ENCODE data around the gene TMEM52B.
A peak's percentile ranks its signal among the peaks of the same experiment; 100 is the strongest.

TMEM52B gene

DNA sequence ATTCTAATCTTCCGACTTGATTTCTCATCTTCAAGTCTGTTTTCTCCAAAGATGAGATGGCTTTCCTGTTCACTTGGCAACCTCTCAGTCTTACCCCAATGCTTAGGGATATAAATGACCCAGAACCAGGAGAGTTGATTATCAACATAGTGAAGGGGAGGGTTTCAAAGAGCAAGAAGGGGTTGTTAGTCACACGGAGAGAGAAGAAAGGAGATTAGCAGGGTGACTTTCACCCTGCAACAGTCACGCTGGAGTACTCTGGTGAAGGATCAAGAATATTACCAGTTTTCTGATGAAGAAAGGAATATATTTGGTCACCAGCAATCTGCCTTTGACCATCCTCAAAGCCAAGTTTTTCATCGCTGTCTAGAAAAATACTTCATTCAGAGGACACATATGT, at the start of gene TMEM52B:
TMEM52B (plus strand) TSS at position 212 of the 400 bp plus-strand sequence. CDS start 543 bp downstream, outside the sequence.
- DNase-seq (ENCODE audit: low read depth), result no peak

DNA sequence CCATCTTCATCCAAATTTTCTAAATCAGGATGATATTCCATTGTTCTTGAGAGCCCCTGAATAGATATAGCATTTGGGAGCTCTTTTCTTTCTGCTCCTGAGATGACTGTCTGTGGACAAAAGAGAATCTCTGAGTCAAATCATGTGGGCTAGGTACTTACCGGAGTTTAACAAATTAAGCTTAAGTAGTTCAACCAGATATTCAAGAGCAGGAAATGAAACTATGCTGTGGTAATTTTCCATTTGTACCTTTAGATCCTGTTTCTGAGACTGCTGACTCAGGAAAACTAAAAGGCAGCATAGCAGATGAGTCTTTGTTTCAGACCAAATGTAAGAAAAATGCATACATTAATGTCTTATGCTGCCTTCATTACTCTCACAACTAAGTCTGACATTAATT, 48.8 kb upstream of the TMEM52B start, which contains the start of gene CLEC7A:
CLEC7A (minus strand) TSS at position 158 of the 400 bp plus-strand sequence; CDS start at position 41, 117 bp downstream.
- DNase-seq (ENCODE audit: low read depth), result no peak

DNA sequence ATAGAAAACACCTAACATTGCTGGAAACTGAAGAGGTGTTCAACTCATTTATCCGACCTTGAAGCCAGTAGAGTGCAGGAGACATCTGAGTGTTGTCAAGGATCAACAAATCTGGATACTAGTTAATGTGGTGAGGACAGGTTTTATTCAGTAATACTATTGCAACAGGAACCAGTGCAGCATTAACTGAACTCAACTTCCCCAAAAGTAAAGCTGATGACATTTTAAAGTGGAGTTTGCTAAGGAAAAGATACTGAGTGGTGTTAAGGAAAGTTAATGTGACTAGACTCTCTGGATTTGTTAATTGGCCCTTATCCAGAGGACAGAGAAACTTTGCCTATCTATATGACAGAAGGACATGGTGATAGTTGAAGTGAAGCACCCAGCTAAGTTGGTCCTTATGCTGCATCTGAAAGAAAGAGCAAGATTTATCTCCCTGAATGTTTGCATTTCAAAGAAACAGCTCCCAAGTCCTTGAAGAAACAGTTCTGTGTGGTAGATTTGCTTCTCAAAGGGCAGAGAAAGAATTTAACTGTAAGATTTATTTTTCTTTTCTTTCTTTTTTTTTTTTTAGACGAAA, 47.6 kb upstream of the TMEM52B start:
- no peak for DNase-seq (ENCODE audit: low read depth)

DNA sequence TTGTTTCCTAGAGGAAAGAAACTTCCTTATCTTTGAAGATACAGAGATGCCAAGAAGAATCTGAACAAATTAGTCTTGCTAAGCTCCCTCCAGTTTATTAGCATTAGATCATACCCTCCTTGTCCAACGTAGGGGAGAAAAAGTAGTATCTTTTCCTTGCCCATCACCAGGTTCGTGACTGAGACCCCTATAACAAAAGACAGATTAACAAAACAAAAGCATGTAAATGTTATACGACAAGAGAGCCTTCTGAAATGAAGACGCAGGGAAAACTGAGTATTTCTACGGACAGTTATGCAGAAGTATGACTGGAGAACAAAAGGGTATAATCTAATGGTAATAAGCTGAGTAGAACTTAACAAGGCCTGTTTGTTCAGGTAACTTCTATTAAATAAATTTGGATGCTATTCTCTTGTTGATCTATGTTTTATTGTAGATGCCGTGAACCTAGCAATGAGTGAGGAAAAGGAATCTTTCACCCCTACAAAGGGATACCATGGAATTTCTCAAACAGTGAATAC, 45.9 kb upstream of the TMEM52B start:
- DNase-seq (ENCODE audit: low read depth), result no peak

DNA sequence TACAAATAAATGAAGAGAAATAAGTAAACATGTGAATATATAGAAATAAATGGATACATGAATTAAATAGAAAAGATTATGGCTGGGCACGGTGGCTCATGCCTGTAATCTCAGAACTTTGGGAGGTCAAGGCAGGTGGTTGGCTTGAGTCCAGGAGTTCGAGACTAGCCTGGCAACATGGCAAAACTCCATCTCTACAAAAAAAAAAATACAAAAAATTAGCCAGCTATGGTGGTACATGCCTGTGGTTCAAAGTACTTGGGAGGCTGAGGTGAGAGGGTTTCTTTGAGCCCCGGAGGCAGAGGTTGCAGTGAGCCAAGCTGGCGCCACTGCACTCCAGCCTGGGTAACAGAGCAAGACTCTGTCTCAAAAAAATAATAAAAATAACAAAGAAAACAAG, 43.7 kb upstream of the TMEM52B start:
- no peak for DNase-seq (ENCODE audit: low read depth)

DNA sequence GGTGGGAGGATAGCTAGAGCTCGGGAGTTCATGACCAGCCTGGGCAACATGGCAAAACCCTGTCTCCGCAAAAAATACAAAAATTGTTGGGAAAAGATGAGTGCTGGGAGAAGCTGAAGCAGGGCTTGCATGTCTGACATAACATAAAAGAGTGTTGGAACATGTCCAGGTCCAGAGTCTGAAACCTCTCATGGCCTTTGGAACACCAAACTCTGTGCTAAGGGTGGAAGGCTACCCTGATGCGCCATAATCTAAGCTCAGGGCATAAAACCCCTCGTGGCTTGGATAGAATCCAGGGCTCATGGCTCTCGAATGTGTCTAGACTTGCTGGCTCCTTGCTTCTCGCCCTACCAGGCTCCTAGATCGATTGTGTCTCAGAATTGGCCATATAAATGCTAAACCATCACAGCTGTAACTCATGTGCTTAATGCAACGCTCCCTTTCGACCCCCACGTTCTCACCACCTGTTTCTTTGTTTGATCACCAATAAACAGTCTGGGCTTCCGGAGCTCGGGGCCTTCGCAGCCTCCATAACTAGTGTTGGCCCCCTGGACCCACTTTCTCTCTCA, 42.1 kb upstream of the TMEM52B start:
- DNase-seq (ENCODE audit: low read depth), result no peak

DNA sequence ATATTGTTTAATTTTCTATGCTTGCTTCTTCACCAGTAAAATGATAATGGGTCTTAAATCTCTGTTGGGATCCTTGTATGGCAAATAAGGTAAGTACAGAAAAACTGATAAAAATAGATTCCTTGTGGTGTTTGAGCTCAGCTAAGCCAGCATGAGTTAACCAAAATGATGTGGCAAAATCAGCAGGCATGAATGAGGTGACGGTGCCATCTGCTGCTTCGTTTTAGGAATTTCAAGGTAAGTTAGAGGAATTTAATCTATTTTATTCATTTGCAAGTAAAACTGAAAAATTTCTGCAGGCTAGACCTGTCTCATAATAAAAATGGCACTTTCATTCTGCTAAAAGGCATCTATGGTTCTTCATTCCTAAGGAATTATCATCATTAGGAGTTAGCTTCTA, 38.8 kb upstream of the TMEM52B start:
- DNase-seq (ENCODE audit: low read depth), result peak; percentile 40

DNA sequence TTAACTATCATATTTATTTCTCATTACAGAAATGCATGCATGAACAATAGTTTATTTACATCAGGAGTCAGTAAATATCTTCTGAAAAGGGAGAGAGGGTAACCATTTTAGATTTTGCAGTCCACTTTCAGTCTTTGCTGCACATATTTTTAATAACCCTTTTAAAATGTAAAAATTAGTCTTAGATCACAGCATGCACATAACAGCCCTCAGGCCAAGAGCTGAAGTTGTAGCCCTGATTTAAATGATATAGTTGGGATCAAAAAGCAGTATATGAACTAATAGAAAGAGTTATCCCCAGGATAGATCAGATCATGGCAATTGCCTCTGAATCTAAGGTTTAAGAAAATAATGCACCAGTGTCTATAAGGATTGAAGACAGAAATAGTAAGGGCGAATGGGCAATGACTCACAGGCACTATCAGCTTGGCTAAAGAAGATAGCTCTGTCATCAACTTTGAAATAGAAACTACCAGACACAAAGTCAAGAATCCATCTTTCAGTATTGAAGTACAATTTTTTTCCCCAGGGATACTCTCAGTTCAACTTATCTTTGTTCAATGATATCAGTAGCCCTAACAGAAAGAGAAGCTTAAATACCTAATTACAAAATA, 35.7 kb upstream of the TMEM52B start:
- DNase-seq (ENCODE audit: low read depth), result no peak

DNA sequence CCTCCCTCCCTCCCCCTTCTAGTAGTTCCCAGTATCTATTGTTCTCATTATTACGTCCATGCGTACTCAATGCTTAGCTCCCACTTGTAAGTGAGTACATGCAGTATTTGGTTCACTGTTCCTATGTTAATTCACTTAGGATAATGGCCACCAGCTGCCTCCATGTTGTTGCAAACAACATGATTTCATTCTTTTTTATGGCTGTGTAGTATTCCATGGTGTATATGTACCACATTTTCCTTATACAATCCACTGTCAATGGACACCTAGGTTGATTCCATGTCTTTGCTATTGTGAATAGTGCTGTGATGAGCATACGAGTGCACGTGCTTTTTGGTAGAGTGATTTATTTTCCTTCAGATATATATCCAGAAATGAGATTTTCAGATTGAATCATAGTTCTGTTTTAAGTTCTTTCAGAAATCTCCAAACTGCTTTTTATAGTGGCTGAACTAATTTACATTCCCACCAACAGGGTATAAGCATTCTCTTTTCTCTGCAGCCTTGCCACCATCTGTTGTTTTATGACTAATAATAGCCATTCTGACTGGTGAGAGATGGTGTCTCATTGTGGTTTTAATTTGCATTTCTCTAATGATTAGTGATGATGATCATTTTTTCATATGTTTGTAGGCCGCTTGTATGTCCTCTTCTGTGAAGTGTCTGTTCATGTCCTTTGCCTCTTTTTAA, 31.0 kb upstream of the TMEM52B start:
- DNase-seq (ENCODE audit: low read depth), result no peak

DNA sequence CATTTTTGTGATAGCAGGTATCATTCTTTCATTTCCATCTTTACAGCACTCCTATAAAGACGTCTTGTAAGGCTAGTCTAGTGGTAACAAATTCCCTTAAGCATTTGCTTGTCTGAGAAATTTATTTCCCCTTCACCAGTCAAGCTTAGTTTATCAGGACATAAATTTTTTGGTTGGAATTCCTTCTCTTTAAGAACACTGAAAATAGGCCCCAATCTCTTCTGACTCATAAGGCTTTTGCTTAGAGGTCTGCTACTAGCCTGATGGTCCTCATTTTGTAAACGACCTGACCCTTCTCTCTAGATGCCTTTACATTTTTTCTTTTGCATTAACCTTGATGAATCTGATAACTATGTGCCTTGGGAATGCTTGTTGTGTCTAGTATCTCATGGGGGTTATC, 27.2 kb upstream of the TMEM52B start:
- DNase-seq (ENCODE audit: low read depth), result no peak

DNA sequence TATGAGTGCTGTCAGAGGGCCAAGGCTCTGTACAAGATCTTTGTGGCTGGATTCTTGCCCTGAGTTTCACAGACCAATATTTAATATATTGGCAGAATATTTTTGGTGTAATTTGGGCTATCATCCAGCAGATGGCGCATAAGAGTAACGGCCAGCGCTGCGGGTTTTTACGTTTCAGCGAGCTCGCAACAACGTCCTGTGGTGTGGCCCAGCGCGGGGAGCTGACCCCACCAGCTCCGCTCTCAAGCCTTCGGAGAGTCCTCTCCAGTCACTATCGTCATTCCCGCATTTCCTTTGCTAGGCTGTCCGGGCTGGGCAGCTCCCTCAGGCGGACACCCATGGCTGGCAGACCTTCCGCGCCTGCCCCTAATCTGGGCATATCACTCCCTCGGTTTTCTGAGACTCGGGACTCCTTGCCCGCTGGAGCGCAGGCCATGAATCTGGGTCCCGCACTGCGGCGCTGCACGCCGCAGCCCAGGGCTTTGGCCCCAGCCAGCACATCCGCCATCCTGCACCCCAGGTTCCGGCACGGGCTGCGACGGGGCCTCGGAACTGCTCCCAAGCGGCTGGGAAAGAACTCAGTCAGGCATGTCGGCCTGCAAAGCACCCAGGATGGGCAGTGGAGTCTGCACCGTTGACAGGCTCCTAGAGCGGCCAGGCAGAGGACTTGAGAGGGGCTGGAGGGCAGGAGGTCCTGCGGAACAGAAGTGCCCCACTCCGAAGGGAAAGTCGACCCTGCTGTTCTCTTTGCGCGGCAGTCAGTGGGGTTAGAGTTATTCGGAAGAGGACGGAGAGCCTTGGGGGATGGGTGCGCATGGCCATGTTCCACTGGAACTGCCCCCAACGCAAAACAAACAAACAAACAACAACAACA, 25.3 kb upstream of the TMEM52B start:
- peak; percentile 48 for DNase-seq (ENCODE audit: low read depth)

DNA sequence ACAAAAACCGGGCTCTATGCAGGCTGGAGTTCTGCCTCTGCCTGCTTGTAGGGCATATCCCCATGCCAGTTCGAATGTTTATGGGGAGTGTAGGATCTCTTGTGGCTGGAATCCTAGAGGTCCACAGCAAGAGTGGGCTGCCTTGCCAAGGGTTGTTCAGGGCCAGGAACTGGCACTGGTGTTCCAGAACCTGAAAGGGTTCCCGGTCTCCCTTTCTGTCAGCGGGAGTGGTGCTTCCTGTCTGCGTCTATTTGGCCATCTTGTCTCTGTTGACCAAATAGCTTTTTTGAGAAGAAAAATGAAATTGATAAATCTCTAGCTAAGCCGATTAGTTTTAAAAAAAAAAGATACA, 24.7 kb upstream of the TMEM52B start:
- no peak for DNase-seq (ENCODE audit: low read depth)

DNA sequence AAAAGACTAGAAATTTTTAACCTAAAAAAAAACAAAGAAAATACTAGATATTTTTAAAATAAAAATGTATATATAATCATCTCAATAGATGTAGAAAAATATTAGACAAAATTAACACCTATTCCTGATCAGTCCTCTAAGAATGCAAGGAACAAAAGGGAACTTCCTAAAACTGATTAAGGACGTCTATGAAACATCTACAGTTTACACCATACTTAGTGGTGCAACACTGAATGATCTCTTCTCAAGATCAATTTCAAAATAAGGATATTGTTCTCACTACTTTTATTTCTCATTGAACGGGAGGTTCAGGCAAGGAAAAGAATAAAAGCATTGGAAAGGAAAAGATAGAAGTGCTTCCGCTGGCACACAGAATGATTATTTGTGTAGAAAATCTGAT, 22.9 kb upstream of the TMEM52B start:
- DNase-seq (ENCODE audit: low read depth), result no peak

DNA sequence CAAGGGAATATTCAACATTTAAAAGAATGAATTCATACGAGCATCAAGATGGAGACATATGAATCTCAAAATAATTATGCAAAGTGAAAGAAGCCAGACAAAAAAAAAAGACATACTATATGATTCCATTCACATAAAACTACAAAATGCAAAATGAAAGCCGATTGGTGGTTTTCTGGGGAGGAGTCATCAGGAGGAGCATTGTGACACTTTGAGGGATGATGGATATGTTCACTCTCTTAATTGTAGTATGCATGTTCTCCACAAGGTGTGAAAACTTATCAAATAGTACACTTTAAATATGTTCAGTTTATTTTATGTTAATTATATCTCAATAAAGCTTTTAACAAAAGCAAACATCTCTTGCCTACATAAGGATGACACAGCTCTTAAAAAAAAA, 20.4 kb upstream of the TMEM52B start:
- DNase-seq (ENCODE audit: low read depth), result no peak

DNA sequence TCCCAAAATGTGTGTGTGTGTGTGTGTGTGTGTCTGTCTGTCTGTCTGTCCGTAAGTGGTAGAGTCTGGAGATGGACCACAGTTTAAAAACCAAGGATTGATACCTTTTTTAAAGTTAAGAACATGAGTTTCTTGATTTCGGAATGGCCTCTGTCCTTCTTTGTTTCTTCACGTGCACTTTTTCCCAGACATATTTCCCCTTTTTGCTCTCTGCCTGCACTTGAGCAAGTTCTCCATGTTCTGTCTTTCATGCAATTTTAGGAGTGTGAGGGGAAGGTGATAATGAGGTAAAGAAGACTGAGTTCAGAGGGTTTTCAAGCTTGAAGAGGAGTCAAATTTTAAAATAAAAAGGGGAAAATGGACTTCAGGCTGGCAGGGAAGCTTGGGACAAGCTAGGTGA, 19.6 kb upstream of the TMEM52B start:
- DNase-seq (ENCODE audit: low read depth), result no peak

DNA sequence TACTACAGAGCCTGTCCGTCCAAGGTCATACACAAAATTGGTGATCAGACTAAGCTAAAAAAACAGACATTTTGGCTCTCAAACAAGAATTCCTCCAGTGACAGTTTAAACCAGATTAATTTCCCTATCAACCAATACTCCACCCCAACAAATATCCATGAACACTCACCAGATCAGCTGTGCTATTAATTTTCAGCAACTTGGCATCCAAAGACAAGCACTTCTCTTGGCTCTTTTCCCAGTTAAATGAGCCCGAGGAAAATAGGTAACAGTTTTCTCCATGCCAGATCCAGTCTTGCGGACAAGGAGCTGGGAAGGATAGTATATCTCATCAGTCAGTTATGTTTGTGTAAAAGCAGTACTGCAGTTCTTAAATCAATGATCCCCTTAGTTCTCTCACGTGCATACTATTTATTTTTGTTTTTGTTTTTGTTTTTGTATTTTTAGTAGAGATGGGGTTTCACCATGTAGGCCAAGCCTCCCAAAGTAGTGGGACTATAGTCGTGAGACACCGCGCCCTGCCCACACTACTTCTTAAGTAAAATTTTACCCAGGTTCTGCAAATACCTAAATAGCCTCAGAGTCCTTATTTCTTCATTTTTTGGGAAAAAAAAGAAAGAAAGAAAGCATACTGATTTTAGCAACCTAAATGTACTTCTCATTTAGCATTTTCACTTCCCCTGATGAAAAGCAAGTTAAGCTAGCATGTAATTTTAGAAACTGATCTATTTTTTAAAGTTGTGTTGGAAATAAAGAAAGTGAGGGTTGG, 18.0 kb upstream of the TMEM52B start:
- DNase-seq (ENCODE audit: low read depth), result no peak

DNA sequence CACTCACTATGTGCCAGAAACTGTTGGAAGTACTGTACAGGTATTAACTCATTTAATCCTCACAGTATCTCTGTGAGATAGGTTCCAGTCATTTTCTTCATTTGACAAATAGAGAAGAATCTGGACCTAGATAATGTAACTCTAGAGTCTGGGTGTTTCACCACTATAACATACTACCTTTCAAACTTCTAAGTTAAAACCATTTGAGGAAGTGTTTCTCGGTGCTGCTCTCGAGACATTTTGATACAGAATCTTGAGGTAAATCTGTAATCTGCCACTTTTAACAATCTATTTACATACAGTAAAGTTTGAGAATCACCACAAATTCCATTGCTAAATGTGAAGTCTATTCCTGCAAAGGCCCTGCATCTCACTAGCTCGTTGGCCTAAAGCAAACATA, 15.7 kb upstream of the TMEM52B start:
- DNase-seq (ENCODE audit: low read depth), result no peak

DNA sequence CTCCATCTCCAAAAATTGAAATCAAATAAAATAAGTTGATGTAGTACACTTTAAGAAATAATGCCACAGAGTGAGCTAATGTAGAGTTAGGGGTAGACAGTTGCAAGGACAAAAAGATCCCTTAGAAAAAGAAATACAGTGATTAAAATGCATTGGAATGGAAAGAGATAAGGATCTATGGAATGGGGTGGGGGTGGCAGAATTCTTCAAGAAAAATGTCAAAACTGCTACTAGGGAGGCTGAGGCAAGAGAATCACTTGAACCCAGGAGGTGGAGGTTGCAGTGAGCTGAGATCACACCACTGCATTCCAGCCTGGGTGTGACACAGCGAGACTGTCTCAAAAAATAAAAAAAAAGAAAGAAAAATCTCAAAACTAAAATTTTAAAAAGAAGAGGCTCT, 13.4 kb upstream of the TMEM52B start:
- no peak for DNase-seq (ENCODE audit: low read depth)

DNA sequence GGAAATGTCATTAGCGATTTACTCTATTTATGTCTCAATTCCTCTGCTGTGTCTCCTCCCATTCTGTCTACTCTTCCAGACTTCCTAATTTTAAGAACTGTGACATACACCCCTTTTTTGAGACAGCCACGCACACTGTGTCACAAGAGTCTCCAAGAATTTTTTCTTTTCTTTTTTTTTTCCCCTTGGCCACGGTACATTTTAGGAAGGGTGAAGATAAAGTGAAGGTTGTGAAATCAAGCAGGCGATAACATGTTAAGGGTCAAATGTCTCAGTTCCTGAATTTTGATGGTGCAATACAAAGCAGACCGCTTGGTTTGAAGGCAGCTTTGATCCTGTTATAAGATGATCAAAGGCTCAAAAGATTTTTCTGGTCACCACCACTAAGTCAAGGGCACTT, 11.2 kb upstream of the TMEM52B start:
- DNase-seq (ENCODE audit: low read depth), result no peak

DNA sequence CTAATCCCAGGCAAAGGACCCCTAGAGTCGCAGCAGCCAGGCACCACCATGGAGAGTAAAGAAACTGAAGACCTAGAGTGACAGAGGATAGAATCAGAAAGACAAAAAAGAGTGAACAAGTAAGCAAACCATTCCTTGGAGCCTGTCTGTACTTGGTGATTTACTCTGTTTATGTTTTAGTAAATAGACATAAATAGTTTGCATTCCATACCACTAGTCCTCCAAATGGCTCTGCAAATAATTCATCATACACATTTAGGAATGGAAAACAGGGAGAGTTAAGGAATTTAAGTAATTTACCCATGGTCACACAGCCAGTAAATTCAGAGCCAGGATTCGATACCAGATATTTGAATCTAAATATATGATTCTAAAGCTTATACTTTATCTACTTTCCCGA, 9.7 kb upstream of the TMEM52B start:
- DNase-seq (ENCODE audit: low read depth), result no peak

DNA sequence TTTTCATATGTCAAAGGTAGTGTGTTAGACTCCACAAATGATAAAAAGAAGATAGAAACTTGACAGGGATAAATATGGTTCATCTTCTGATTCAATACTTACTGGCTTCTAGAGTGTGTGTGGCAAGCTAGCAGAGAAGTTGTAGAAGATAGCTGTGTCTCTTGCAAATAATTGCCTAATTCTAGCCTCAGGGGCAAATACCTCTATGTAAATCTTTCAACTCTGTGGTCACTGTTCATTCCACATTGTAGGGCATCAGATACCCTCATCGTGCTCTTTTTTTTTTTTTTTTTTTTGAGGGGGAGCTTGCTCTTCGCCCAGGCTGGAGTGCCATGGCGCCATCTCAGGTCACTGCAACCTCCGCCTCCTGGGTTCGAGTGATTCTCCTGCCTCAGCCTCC, 8.6 kb upstream of the TMEM52B start:
- no peak for DNase-seq (ENCODE audit: low read depth)

All from fibroblast of the conjunctiva (primary cell).